ENCODE results near the gene SYK.

Gene SYK

DNA sequence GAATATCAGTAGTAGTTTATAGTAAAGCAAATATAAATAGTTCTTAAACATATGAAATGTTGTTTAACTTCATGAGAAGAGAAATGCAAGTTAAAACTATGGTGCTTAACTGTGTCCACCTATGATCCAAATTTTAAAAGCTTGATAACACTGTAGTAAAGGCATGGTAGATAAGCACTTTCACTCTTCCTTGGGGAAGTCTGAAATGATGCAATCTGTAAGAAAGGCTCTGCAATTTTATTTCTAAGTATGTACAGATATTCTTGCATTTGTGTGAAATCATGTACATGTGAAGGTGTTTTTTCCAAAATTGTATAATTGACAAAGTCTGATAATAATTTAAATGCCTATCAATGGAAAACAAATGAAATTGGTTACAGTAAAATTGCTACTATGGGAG, 66.9 kb downstream of the SYK start:
- DNase-seq (ENCODE audit: low read depth), result peak; percentile 38
- Histone ChIP-seq H3K27me3 (replicated peaks; ENCODE audit: control insufficient read depth, insufficient read depth, low read length) (no peaks in the 10 kb centered on the region), H3K9me3 (ENCODE audit: control insufficient read depth, low read length) (no peaks in the 10 kb centered on the region), H3K4me3 (ENCODE audit: low read length) (no peak overlapping the region), H3K36me3 (ENCODE audit: control insufficient read depth, insufficient read depth, low read length, severe bottlenecking) (no peaks in the 10 kb centered on the region), H3K9ac (ENCODE audit: low read length) (no peak overlapping the region), H3K4me1 (ENCODE audit: control insufficient read depth, insufficient read depth, low read length) (peaks cover 34% of the 10 kb centered on the region)

DNA sequence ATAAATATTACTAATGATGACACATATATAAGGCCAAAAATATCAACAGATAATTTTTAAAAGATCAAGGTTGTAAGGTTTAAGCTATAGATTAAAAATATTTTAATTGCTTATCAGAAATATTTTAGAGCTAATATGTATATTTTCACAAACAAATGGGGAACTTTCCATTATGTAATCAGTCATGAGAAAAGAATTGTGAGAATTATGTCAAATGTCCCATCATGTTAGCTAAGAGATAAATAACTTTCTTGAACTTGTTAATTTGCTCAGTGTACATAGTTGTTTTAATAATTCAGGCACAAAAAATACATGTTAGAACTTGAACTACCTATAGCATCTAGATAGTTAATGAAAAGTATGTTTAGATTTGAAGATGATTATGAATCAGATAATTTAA, 67.7 kb downstream of the SYK start:
- peaks cover 34% of the 10 kb centered on the region for H3K4me1 ChIP-seq (ENCODE audit: control insufficient read depth, insufficient read depth, low read length)
- H3K36me3 ChIP-seq (ENCODE audit: control insufficient read depth, insufficient read depth, low read length, severe bottlenecking), result no peaks in the 10 kb centered on the region
- DNase-seq (ENCODE audit: low read depth), result no peak
- no peak overlapping the region for H3K4me3 ChIP-seq (ENCODE audit: low read length)
- no peaks in the 10 kb centered on the region for H3K27me3 ChIP-seq (replicated peaks; ENCODE audit: control insufficient read depth, insufficient read depth, low read length)
- no peak overlapping the region for H3K9ac ChIP-seq (ENCODE audit: low read length)
- no peaks in the 10 kb centered on the region for H3K9me3 ChIP-seq (ENCODE audit: control insufficient read depth, low read length)

DNA sequence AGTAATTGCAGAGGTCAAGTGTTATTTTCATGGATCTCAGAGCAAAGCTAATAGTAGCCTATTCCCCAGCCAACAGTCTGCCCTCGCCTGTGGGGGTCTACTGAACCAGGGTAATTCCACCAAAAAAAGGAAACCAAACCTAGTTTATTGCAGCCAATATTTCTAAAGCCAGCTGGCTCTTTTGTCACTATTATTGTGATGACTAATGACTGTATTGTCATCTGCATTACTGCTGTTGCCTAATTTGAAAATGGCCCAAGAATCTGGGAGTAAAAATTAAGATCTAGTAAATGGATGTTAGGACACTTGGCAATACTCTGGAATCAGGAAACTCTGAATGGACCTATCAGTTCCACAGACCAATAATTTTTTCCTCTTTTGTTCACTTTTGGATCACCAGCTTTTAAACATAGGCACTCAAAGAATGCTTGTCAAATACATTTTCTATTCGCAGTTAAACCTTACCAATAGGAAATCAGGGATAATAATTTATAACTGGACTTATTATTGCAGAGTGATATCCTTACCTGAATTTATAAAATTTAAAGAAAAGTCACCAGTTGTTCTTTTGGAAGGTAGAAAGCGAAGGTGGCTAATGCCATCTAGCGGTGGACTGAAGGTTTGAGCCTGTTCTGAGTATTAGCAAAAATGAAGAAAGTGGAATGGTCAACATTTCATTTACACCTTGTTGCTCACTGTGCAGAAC, 69.2 kb downstream of the SYK start:
- Histone ChIP-seq H3K9ac (ENCODE audit: low read length) (no peak overlapping the region), H3K4me3 (ENCODE audit: low read length) (no peak overlapping the region), H3K27me3 (replicated peaks; ENCODE audit: control insufficient read depth, insufficient read depth, low read length) (no peaks in the 10 kb centered on the region), H3K9me3 (ENCODE audit: control insufficient read depth, low read length) (no peaks in the 10 kb centered on the region), H3K36me3 (ENCODE audit: control insufficient read depth, insufficient read depth, low read length, severe bottlenecking) (no peaks in the 10 kb centered on the region), H3K4me1 (ENCODE audit: control insufficient read depth, insufficient read depth, low read length) (peaks cover 34% of the 10 kb centered on the region)
- DNase-seq (ENCODE audit: low read depth), result peak; percentile 75

DNA sequence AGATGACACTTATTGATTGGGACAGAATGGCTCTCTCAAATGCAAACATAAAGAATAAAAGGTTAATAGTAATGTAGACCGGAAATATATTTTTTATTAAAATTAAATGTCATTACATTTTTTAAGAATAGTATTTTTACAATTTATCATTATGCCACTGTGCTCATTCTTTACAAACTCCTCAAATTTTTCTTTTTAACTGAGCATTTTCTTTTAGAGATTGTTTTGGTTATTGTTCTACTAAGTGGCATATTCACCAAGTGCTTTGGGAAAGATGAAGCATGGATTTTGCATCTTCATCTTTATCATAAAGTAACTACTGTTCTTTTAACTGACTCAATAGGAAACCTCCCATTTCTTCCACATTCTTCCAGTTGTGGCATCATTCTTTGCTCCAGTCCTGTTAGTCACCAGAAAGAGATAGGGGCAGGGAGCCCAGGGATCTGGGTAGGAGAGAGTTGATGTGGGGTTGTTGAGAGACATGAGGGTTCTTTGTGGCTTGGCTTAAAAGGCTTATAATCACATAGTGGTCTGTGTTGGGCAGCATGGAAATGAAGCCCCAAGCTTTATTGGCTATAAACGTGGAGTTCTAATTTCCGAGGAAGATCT, 69.8 kb downstream of the SYK start:
- H3K4me3 ChIP-seq (ENCODE audit: low read length), result no peak overlapping the region
- no peaks in the 10 kb centered on the region for H3K36me3 ChIP-seq (ENCODE audit: control insufficient read depth, insufficient read depth, low read length, severe bottlenecking)
- H3K9ac ChIP-seq (ENCODE audit: low read length), result no peak overlapping the region
- no peak for DNase-seq (ENCODE audit: low read depth)
- peaks cover 34% of the 10 kb centered on the region for H3K4me1 ChIP-seq (ENCODE audit: control insufficient read depth, insufficient read depth, low read length)
- H3K9me3 ChIP-seq (ENCODE audit: control insufficient read depth, low read length), result no peaks in the 10 kb centered on the region
- no peaks in the 10 kb centered on the region for H3K27me3 ChIP-seq (replicated peaks; ENCODE audit: control insufficient read depth, insufficient read depth, low read length)

DNA sequence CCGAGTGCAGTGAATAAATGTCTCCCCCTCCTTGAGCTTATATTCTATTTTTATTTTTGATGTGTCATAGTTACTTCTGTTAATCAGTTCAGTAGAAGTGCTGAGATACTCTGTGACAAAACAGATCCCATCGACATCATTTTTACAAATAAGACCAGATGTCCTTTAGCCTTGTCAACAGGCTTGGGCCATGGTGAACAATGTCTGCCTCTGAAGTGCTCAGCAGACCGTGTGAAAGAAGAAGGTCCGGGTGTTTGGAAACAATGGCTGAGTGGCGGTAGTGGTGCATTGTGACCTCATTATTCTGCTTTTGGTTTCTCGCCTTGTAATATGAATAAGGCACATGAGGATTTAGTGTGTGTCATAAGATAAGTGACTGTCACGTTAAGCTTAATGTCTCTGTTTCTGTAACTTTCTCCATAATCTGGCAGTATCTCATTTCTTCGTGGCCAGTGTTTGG, 71.2 kb downstream of the SYK start:
- H3K9ac ChIP-seq (ENCODE audit: low read length), result no peak overlapping the region

DNA sequence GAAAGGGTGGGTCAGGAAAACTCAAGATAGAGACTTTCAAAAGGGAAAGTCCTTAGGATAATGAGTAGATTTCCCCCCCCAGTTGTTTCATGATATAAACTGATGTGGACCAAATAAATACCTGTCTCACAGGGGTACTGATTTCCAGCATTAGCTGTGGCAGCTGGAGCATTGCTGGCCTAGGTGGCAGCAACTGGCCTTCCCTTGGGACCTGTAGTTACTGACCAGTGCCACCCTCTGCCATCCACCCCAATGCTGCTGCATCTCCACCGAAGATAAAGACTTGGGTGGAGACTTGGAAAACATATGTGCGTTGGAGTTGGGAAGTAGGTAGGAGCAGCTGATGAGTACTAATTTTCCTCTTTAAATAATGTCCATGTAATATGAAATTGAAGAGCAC, 71.8 kb downstream of the SYK start:
- H3K9me3 ChIP-seq (ENCODE audit: control insufficient read depth, low read length), result no peaks in the 10 kb centered on the region
- peaks cover 3% of the 10 kb centered on the region for H3K27me3 ChIP-seq (replicated peaks; ENCODE audit: control insufficient read depth, insufficient read depth, low read length)
- no peak overlapping the region for H3K4me3 ChIP-seq (ENCODE audit: low read length)
- no peaks in the 10 kb centered on the region for H3K36me3 ChIP-seq (ENCODE audit: control insufficient read depth, insufficient read depth, low read length, severe bottlenecking)
- DNase-seq (ENCODE audit: low read depth), result no peak
- H3K4me1 ChIP-seq (ENCODE audit: control insufficient read depth, insufficient read depth, low read length), result peaks cover 31% of the 10 kb centered on the region
- H3K9ac ChIP-seq (ENCODE audit: low read length), result no peak overlapping the region

More for the DNA sequence above, 71.2 kb downstream of the SYK start:
- Histone ChIP-seq H3K36me3 (ENCODE audit: control insufficient read depth, insufficient read depth, low read length, severe bottlenecking) (no peaks in the 10 kb centered on the region), H3K9me3 (ENCODE audit: control insufficient read depth, low read length) (no peaks in the 10 kb centered on the region), H3K4me1 (ENCODE audit: control insufficient read depth, insufficient read depth, low read length) (peaks cover 34% of the 10 kb centered on the region), H3K4me3 (ENCODE audit: low read length) (no peak overlapping the region), H3K27me3 (replicated peaks; ENCODE audit: control insufficient read depth, insufficient read depth, low read length) (no peaks in the 10 kb centered on the region)
- DNase-seq (ENCODE audit: low read depth), result no peak

DNA sequence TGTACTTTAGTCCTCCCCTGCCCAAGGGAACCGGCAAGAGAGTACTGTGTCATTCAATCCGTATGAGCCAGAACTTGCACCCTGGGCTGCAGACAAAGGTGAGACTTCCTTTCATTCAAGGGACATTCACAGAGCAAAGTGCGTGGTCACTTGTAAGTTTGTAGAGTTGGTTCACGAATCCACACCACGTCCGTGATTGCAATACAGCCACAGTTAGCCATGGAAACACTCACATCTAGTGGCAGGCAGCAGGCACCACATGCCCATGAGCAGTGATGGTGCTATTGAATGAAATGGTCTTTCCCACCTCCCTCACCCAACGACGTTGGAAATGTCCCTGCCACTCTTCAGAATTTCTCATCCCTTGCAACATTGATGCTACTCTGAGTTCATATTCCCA, 72.6 kb downstream of the SYK start:
- Histone ChIP-seq H3K4me3 (ENCODE audit: low read length) (no peak overlapping the region), H3K9ac (ENCODE audit: low read length) (no peak overlapping the region), H3K9me3 (ENCODE audit: control insufficient read depth, low read length) (no peaks in the 10 kb centered on the region), H3K36me3 (ENCODE audit: control insufficient read depth, insufficient read depth, low read length, severe bottlenecking) (no peaks in the 10 kb centered on the region), H3K4me1 (ENCODE audit: control insufficient read depth, insufficient read depth, low read length) (peaks cover 26% of the 10 kb centered on the region), H3K27me3 (replicated peaks; ENCODE audit: control insufficient read depth, insufficient read depth, low read length) (peaks cover 3% of the 10 kb centered on the region)
- no peak for DNase-seq (ENCODE audit: low read depth)

DNA sequence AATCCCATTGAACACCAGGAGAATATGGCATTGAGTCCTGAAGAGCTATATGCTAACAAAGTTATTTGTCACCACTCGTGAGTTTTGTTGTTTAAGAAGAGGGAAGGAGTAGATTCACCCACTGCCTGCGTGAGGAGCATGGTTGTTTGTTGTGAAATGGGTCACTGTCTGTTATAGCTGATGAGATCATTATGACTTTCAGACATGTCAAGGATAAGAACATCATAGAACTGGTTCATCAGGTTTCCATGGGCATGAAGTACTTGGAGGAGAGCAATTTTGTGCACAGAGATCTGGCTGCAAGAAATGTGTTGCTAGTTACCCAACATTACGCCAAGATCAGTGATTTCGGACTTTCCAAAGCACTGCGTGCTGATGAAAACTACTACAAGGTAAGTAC, 76.9 kb downstream of the SYK start:
- no peak overlapping the region for H3K4me3 ChIP-seq (ENCODE audit: low read length)

DNA sequence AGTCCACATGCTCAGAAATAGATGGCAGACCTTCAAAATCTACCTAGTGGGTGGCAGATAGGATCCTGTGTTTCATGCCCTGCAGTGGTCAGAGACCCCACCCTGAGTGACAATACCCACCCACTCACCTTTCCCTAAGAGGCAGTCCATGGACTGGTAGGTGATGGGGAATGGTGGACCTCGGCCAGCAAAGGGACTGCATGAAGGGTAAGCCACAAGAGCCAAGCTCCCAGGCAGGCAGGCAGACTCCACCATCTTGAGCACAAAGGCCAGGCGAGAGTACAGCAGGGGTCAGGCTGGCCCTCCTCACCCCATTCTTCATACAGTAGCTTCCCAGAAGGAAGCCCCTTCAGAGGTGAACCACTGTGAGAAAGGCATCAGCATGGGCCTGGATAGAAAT, 78.4 kb downstream of the SYK start:
- Histone ChIP-seq H3K4me1 (ENCODE audit: control insufficient read depth, insufficient read depth, low read length) (no peaks in the 10 kb centered on the region), H3K27me3 (replicated peaks; ENCODE audit: control insufficient read depth, insufficient read depth, low read length) (peaks cover 22% of the 10 kb centered on the region), H3K9me3 (ENCODE audit: control insufficient read depth, low read length) (no peaks in the 10 kb centered on the region), H3K9ac (ENCODE audit: low read length) (no peak overlapping the region), H3K36me3 (ENCODE audit: control insufficient read depth, insufficient read depth, low read length, severe bottlenecking) (no peaks in the 10 kb centered on the region), H3K4me3 (ENCODE audit: low read length) (no peak overlapping the region)
- no peak for DNase-seq (ENCODE audit: low read depth)

More for the DNA sequence above, 76.9 kb downstream of the SYK start:
- Histone ChIP-seq H3K4me1 (ENCODE audit: control insufficient read depth, insufficient read depth, low read length) (no peaks in the 10 kb centered on the region), H3K9me3 (ENCODE audit: control insufficient read depth, low read length) (no peaks in the 10 kb centered on the region), H3K9ac (ENCODE audit: low read length) (no peak overlapping the region), H3K36me3 (ENCODE audit: control insufficient read depth, insufficient read depth, low read length, severe bottlenecking) (no peaks in the 10 kb centered on the region), H3K27me3 (replicated peaks; ENCODE audit: control insufficient read depth, insufficient read depth, low read length) (peaks cover 22% of the 10 kb centered on the region)
- no peak for DNase-seq (ENCODE audit: low read depth)

DNA sequence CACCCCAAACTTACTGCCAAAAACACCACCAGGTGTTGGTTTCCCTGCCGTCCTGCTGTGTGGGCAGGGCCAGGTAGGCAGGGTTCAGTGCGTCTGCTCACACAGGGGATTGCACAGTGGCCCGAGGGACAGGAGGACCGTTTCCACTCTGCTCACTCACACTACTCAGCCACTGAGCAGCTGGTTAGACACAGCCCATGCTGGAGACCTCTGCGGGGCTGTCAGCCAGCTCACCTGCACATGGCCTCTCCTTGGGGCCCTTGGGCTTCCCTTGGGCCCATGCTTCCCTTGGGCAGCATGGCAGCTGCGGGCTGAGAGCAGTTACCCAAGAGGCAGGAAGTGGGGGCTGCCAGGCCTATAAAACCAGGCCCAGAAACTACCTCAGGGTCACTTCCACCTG, 79.0 kb downstream of the SYK start:
- DNase-seq (ENCODE audit: low read depth), result no peak

DNA sequence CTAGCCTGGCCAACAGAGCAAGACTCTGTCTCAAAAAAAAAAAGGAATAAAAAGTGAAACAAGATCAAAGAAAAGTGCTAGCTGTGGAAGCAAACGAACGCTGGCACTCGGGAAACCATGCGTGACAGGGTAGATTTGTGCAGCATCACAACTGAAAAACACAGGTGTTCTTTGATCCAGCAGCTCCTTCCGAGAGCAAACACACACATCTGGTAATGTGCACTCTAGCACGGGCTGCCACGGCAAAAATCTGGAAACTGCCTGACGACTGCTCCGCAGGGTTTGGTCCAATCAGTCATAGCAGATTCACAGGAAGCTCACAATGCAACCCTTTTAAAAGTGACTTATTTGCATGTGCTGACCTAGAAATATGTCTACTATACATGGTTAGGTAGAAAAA, 80.0 kb downstream of the SYK start:
- DNase-seq (ENCODE audit: low read depth), result no peak
- H3K9ac ChIP-seq (ENCODE audit: low read length), result no peak overlapping the region

More for the DNA sequence above, 79.0 kb downstream of the SYK start:
- no peak overlapping the region for H3K9ac ChIP-seq (ENCODE audit: low read length)
- H3K9me3 ChIP-seq (ENCODE audit: control insufficient read depth, low read length), result peaks cover 4% of the 10 kb centered on the region
- peaks cover 22% of the 10 kb centered on the region for H3K27me3 ChIP-seq (replicated peaks; ENCODE audit: control insufficient read depth, insufficient read depth, low read length)
- H3K4me1 ChIP-seq (ENCODE audit: control insufficient read depth, insufficient read depth, low read length), result no peaks in the 10 kb centered on the region
- no peak overlapping the region for H3K4me3 ChIP-seq (ENCODE audit: low read length)
- no peaks in the 10 kb centered on the region for H3K36me3 ChIP-seq (ENCODE audit: control insufficient read depth, insufficient read depth, low read length, severe bottlenecking)

More for the DNA sequence above, 80.0 kb downstream of the SYK start:
- Histone ChIP-seq H3K9me3 (ENCODE audit: control insufficient read depth, low read length) (peaks cover 6% of the 10 kb centered on the region), H3K4me1 (ENCODE audit: control insufficient read depth, insufficient read depth, low read length) (no peaks in the 10 kb centered on the region), H3K36me3 (ENCODE audit: control insufficient read depth, insufficient read depth, low read length, severe bottlenecking) (no peaks in the 10 kb centered on the region), H3K4me3 (ENCODE audit: low read length) (no peak overlapping the region), H3K27me3 (replicated peaks; ENCODE audit: control insufficient read depth, insufficient read depth, low read length) (peaks cover 22% of the 10 kb centered on the region)

Measured in adipocyte (in vitro differentiated cells).